IMR-90 (cell line): ENCODE results near the gene NUBP2. TPM values are rescaled to one million over a fixed set of nuclear protein-coding genes. Genes with fewer than 3 reads are reported as not detected.

Source experiments
- ATAC-seq: fragments of 200-7000 bp; cut with Tn5 transposase; 2 replicates; pipeline ENCODE4 v1.9.1; 2020; ENCODE audit warnings: low read depth, mild to moderate bottlenecking, moderate library complexity
- BruUV-seq: library from RNA; stranded (reverse); fragments of 400-500 nt; replicated peaks from 2 replicates; lab custom pipeline; 2021; lab: Mats Ljungman, UMichigan
- CTCF ChIA-PET: fragments of 300-600 bp; formaldehyde crosslinking; extraction: SDS; loops from one replicate; lab custom pipeline; 2021; ENCODE audit warnings: antibody characterized with exemption; lab: Yijun Ruan, JAX
- POLR2A ChIA-PET: fragments of 300-600 bp; sonication (Branson Sonifier 250); formaldehyde crosslinking; loops from one replicate; lab custom pipeline; 2022; ENCODE audit warnings: antibody characterized with exemption; ENCODE audit not compliant: unreplicated experiment; lab: Charles Lee
- DNase-seq: peaks from one replicate; pipeline ENCODE4 v3.0.0; 2013
- H2AFZ ChIP-seq: replicated peaks from 2 replicates; pipeline ENCODE3; 2013; ENCODE audit warnings: low read length, mild to moderate bottlenecking; ENCODE audit not compliant: poor library complexity
- H2AK5ac ChIP-seq: 2 replicates; pipeline ENCODE4 v1.6.1; 2013; ENCODE audit warnings: low read depth, low read length, inconsistent platforms
- H2AK9ac ChIP-seq: replicated peaks from 2 replicates; pipeline ENCODE3; 2013; ENCODE audit warnings: mild to moderate bottlenecking, low read depth, low read length, moderate library complexity; ENCODE audit not compliant: poor library complexity
- H2BK120ac ChIP-seq: 2 replicates; pipeline ENCODE4 v1.6.1; 2013; ENCODE audit warnings: low read depth, low read length, inconsistent platforms
- H2BK15ac ChIP-seq: 3 replicates; pipeline ENCODE4 v1.6.1; 2013; ENCODE audit warnings: low read depth, low read length, inconsistent platforms
- H2BK20ac ChIP-seq: 2 replicates; pipeline ENCODE4 v1.6.1; 2013; ENCODE audit warnings: low read depth, mild to moderate bottlenecking, inconsistent platforms, low read length, moderate library complexity
- H2BK5ac ChIP-seq: 2 replicates; pipeline ENCODE4 v1.6.1; 2013; ENCODE audit warnings: mild to moderate bottlenecking, low read depth, low read length, inconsistent platforms; ENCODE audit not compliant: poor library complexity, severe bottlenecking
- H3K14ac ChIP-seq: replicated peaks from 2 replicates; pipeline ENCODE4 v1.6.1; 2013; ENCODE audit warnings: low read depth, low read length, inconsistent platforms
- H3K18ac ChIP-seq: 2 replicates; pipeline ENCODE4 v1.6.1; 2013; ENCODE audit warnings: low read depth, low read length, control low read depth
- H3K23ac ChIP-seq: 2 replicates; pipeline ENCODE4 v1.6.1; 2013; ENCODE audit warnings: low read depth, low read length, inconsistent platforms
- H3K27ac ChIP-seq: 2 replicates; pipeline ENCODE4 v1.5.1; 2013; ENCODE audit warnings: mild to moderate bottlenecking, control low read depth, low read length; ENCODE audit not compliant: insufficient read depth
- H3K27me3 ChIP-seq: 2 replicates; pipeline ENCODE4 v1.6.1; 2013; ENCODE audit warnings: low read length; ENCODE audit not compliant: control insufficient read depth, insufficient read depth
- H3K36me3 ChIP-seq: 2 replicates; pipeline ENCODE4 v1.6.1; 2013; ENCODE audit warnings: low read length, mixed read lengths; ENCODE audit not compliant: control insufficient read depth, insufficient read depth
- H3K4ac ChIP-seq: 2 replicates; pipeline ENCODE4 v1.6.1; 2013; ENCODE audit warnings: low read depth, low read length, inconsistent platforms
- H3K4me1 ChIP-seq: 2 replicates; pipeline ENCODE4 v1.6.1; 2013; ENCODE audit warnings: low read length, mixed read lengths; ENCODE audit not compliant: control insufficient read depth, insufficient read depth
- H3K4me2 ChIP-seq: 2 replicates; pipeline ENCODE4 v1.6.1; 2013; ENCODE audit warnings: low read depth, mild to moderate bottlenecking, control low read depth, low read length, moderate library complexity
- H3K4me3 ChIP-seq: 2 replicates; pipeline ENCODE4 v1.5.1; 2013; ENCODE audit warnings: low read depth, mild to moderate bottlenecking, control low read depth, low read length, moderate library complexity; ENCODE audit not compliant: insufficient read depth
- H3K56ac ChIP-seq: 2 replicates; pipeline ENCODE4 v1.6.1; 2013; ENCODE audit warnings: low read length, inconsistent platforms; ENCODE audit not compliant: insufficient read depth; ENCODE audit errors: extremely low read depth
- H3K79me1 ChIP-seq, 2 experiments: 2 replicates each; pipeline ENCODE4 v1.6.1; 2013; ENCODE audit warnings: low read length in 2 of 2, inconsistent platforms in 1 of 2, low read depth in 1 of 2
- H3K9ac ChIP-seq: 2 replicates; pipeline ENCODE4 v1.6.1; 2013; ENCODE audit warnings: low read depth, low read length, control low read depth
- H3K9me1 ChIP-seq: 2 replicates; pipeline ENCODE4 v1.6.1; 2013; ENCODE audit warnings: low read length, inconsistent platforms; ENCODE audit not compliant: insufficient read depth
- H3K9me3 ChIP-seq: 2 replicates; pipeline ENCODE4 v1.6.1; 2013; ENCODE audit warnings: low read length; ENCODE audit not compliant: control insufficient read depth, insufficient read depth
- H4K20me1 ChIP-seq: 2 replicates; pipeline ENCODE4 v1.6.1; 2013; ENCODE audit warnings: low read length, inconsistent platforms; ENCODE audit not compliant: insufficient read depth
- H4K5ac ChIP-seq: 2 replicates; pipeline ENCODE4 v1.6.1; 2013; ENCODE audit warnings: mild to moderate bottlenecking, low read depth, low read length, control low read depth
- H4K8ac ChIP-seq, 2 experiments: 2 replicates each; pipeline ENCODE4 v1.6.1; 2013; ENCODE audit warnings: low read depth in 2 of 2, low read length in 2 of 2, control low read depth in 1 of 2, inconsistent platforms in 1 of 2
- H4K91ac ChIP-seq: 2 replicates; pipeline ENCODE4 v1.6.1; 2013; ENCODE audit warnings: low read depth, low read length, inconsistent platforms; ENCODE audit not compliant: insufficient read depth
- BHLHE40 ChIP-seq: fragments of 150-350 bp; IDR thresholded peaks from 2 replicates; pipeline ENCODE4 v1.6.1; 2016; ENCODE audit warnings: mild to moderate bottlenecking, low read depth, low read length
- CHD1 ChIP-seq: IDR thresholded peaks from 2 replicates; pipeline ENCODE4 v1.6.1; 2012; ENCODE audit warnings: low read depth, low read length, improper control_type of control experiment
- CTCF ChIP-seq: conservative IDR thresholded peaks from 2 replicates; pipeline ENCODE4 v1.5.1; 2012; ENCODE audit warnings: mild to moderate bottlenecking, low read depth, low read length, improper control_type of control experiment
- ELK1 ChIP-seq: fragments of 150-350 bp; IDR thresholded peaks from 2 replicates; pipeline ENCODE4 v1.6.1; 2016; ENCODE audit warnings: low read depth, mild to moderate bottlenecking, low read length, moderate library complexity, borderline replicate concordance
- FOS ChIP-seq: fragments of 150-350 bp; IDR thresholded peaks from 2 replicates; pipeline ENCODE4 v1.6.1; 2016; ENCODE audit warnings: low read depth, low read length
- MAZ ChIP-seq: IDR thresholded peaks from 2 replicates; pipeline ENCODE4 v1.6.1; 2012; ENCODE audit warnings: low read depth, mild to moderate bottlenecking, low read length, improper control_type of control experiment, moderate library complexity, borderline replicate concordance
- MXI1 ChIP-seq: IDR thresholded peaks from 2 replicates; pipeline ENCODE4 v1.6.1; 2012; ENCODE audit warnings: low read depth, mild to moderate bottlenecking, low read length, moderate library complexity, borderline replicate concordance
- NFE2L2 ChIP-seq: fragments of 150-350 bp; IDR thresholded peaks from 2 replicates; pipeline ENCODE4 v1.6.1; 2016; ENCODE audit warnings: low read depth, mild to moderate bottlenecking, low read length
- POLR2A ChIP-seq: IDR thresholded peaks from 2 replicates; pipeline ENCODE4 v1.6.1; 2012; ENCODE audit warnings: mild to moderate bottlenecking, low read depth, low read length
- RAD21 ChIP-seq: IDR thresholded peaks from 2 replicates; pipeline ENCODE4 v1.6.1; 2012; ENCODE audit warnings: low read length, improper control_type of control experiment
- RCOR1 ChIP-seq: IDR thresholded peaks from 2 replicates; pipeline ENCODE4 v1.6.1; 2012; ENCODE audit warnings: mild to moderate bottlenecking, low read length, improper control_type of control experiment; ENCODE audit not compliant: insufficient replicate concordance
- RFX5 ChIP-seq: IDR thresholded peaks from 2 replicates; pipeline ENCODE4 v1.8.0; 2012; ENCODE audit warnings: low read depth, mild to moderate bottlenecking, low read length, moderate library complexity
- SMC3 ChIP-seq: fragments of 150-350 bp; IDR thresholded peaks from 2 replicates; pipeline ENCODE4 v1.6.1; 2016; ENCODE audit warnings: low read depth, mild to moderate bottlenecking, antibody characterized with exemption, low read length, moderate library complexity
- WGBS, 2 experiments: methylation state at CpG; one replicate each; pipeline versions ENCODE4 v1.1.5 to v1.1.7; 2013; ENCODE audit warnings: missing lambda C conversion rate in 2 of 2; ENCODE audit not compliant: insufficient read length in 1 of 2; ENCODE audit errors: extremely low coverage in 2 of 2; 5-methylcytosine and 5-hydroxymethylcytosine counted together
- dilution Hi-C: fragments of 300-500 bp; cut with HindIII; formaldehyde crosslinking; loops from one replicate; pipeline ENCODE4 v1.14.3; 2018; ENCODE audit warnings: low sequenced_read_pairs; ENCODE audit not compliant: unreplicated experiment
- in situ Hi-C: fragments of 300-500 bp; cut with MboI; formaldehyde crosslinking; loops from 3 replicates; pipeline ENCODE4 v1.14.3; 2019; ENCODE audit warnings: low sequenced_read_pairs, inconsistent platforms, mixed read lengths
- intact Hi-C: fragments of 100-400 bp; cut with micrococcal nuclease; formaldehyde crosslinking; loops from 2 replicates; pipeline ENCODE4 v1.10.0; 2022
- polyA plus RNA-seq, 3 experiments: library from polyadenylated mRNA; depleted of rRNA; stranded (reverse); fragments of >200 nt; gene quantifications; 2 replicates each; pipeline ENCODE4 v1.2.3, GENCODE V29; 2012; ENCODE audit warnings: low replicate concordance in 1 of 3
- total RNA-seq: library from RNA; depleted of rRNA; stranded (reverse); fragments of >200 nt; gene quantifications from 2 replicates; pipeline ENCODE4 v1.2.3, GENCODE V29; 2012

Gene NUBP2
- total and polyA plus RNA-seq, 2 of the 4 experiments (the other 2 are of a cell fraction) = 62.6 to 131 TPM

GRCh38 chr16:1826691-1827573 is 44.2 kb downstream of the NUBP2 start, which contains the start of the genes FAHD1 and HAGH:
FAHD1 (plus strand) TSS chr16:1827206; CDS start chr16:1827239, 33 bp downstream.
HAGH (minus strand) TSS chr16:1826825; CDS start chr16:1826787, 38 bp downstream.
- ChIA-PET CTCF (interaction anchor here (0.6 to 1.1 kb wide), 2 partner anchors 102 to 117 kb away, joined by 3 to 5 read pairs; no protein-coding TSS in a partner anchor), POLR2A (interaction anchor here (0.5 kb wide), 1 partner anchor 144 kb away, joined by 4 read pairs; no protein-coding TSS in a partner anchor)
- 1% methylated on average over 59 of the region's 104 CpGs; no CpG with 5 or more reads in 1 of the 2 experiments for WGBS, 2 experiments
- peak; percentile 94 for DNase-seq
- Histone ChIP-seq H3K36me3 (peaks cover 6% of the 10 kb centered on the region), H2BK120ac (peak within 1 kb of the TSS; percentile 68; the same call in 1 of the 2 replicates), H3K79me1 (peaks cover 18 to 63% of the 10 kb centered on the region in 2 experiments), H3K9ac (peak within 1 kb of the TSS; percentile 76), H3K4me2 (peak within 1 kb of the TSS; percentile 97), H3K23ac (peak within 1 kb of the TSS; percentile 76), H2AK9ac (peak within 1 kb of the TSS; percentile 99), H2AK5ac (peak within 1 kb of the TSS; percentile 88), H3K4ac (peak within 1 kb of the TSS; percentile 98), H3K56ac (peak within 1 kb of the TSS; percentile 48), H3K4me1 (peaks cover 6% of the 10 kb centered on the region; the same call in 1 of the 2 replicates), H3K27me3 (no peaks in the 10 kb centered on the region), H2BK5ac (peak within 1 kb of the TSS; percentile 74), H2AFZ (peak within 1 kb of the TSS; percentile 100), H4K91ac (peak within 1 kb of the TSS; percentile 59; the same call in 1 of the 2 replicates), H3K18ac (no peak within 1 kb of the TSS), H4K20me1 (peaks cover 18% of the 10 kb centered on the region; the same call in 1 of the 2 replicates), H2BK20ac (no peak within 1 kb of the TSS), H3K27ac (peak within 1 kb of the TSS; percentile 58), H2BK15ac (no peak within 1 kb of the TSS), H3K4me3 (peak within 1 kb of the TSS; percentile 73), H4K8ac (peak within 1 kb of the TSS; percentile 41 to 100), H3K9me3 (no peaks in the 10 kb centered on the region), H3K14ac (peak within 1 kb of the TSS; percentile 80), H4K5ac (peak within 1 kb of the TSS; percentile 89), H3K9me1 (peaks cover 6% of the 10 kb centered on the region)
- BruUV-seq = no TSS peak
- peak; percentile 93 for ATAC-seq
- intact Hi-C loops (loop anchor here (5.0 kb wide), 1 partner anchor 45 kb away; the partner anchor contains the start of genes NUBP2 and SPSB3), dilution Hi-C loops (no loop called here), in situ Hi-C loops (no loop called here)
- TF ChIP-seq NFE2L2 (no peak), MAZ (peak; percentile 63; the same call in 1 of the 2 replicates), POLR2A (peak; percentile 67; the same call in 1 of the 2 replicates), RCOR1 (peak; percentile 12), SMC3 (no peak), CTCF (no peak), RFX5 (peak; percentile 35; the same call in 1 of the 2 replicates), MXI1 (peak; percentile 84; the same call in 1 of the 2 replicates), RAD21 (no peak), BHLHE40 (peak; percentile 73; the same call in 1 of the 2 replicates), CHD1 (no peak), ELK1 (no peak), FOS (peak; percentile 59)
